HG02588 (cell line): ENCODE data around the gene DNAJA1.
"Not testable (repeated sequence)": the region's sequence is repeated elsewhere in the genome, so short reads cannot be mapped to it uniquely, and the experiment has no call there.

Experiments used
- ATAC-seq: cut with Tn5 transposase; IDR thresholded peaks from one replicate; pipeline ENCODE4 v1.9.1; 2021; ENCODE audit warnings: mild to moderate bottlenecking, moderate library complexity; ENCODE audit not compliant: unreplicated experiment

DNAJA1 gene

DNA sequence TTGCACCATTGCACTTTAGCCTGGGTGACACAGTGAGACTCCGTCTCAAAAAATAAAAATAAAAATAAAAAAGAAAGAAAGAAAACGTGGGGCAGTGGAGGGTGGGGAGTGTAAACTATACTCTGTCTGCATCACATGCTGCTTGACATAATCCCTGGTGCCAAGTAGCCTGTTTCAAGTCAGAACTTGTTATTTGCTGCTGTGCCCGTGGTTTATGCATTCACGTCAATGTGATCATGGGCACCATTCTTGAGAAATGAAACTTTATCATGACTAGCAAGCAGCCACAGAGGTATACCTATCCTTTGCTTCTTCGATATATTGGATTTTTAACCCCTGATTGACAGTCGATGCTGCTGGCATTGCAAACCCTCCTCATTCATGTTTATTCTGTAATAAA lies 55.5 kb downstream of the DNAJA1 start:
- no peak for ATAC-seq

GRCh38 chr9:33081128-33081851 lies 56.2 kb downstream of the DNAJA1 start:
- no peak for ATAC-seq

- ATAC-seq = no peak
Measured at GRCh38 chr9:33082128-33082527, 57.1 kb downstream of the DNAJA1 start.

- no peak for ATAC-seq
Measured at GRCh38 chr9:33082538-33083326, 57.7 kb downstream of the DNAJA1 start.

DNA sequence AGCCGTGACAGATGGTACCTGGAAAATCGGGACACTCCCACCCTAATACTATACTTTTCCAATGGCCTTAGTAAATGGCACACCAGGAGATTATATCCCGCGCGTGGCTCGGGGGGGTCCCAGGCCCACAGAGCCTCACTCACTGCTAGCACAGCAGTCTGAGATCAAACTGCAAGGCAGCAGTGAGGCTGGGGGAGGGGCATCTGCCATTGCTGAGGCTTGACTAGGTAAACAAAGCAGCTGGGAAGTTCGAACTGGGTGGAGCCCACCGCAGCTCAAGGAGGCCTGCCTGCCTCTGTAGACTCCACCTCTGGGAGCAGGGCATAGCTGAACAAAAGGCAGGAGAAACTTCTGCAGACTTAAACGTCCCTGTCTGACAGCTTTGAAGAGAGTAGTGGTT lies 60.6 kb downstream of the DNAJA1 start:
- ATAC-seq = not testable (repeated sequence)
